ENCODE results near the gene HES7.

The HES7 gene

DNA sequence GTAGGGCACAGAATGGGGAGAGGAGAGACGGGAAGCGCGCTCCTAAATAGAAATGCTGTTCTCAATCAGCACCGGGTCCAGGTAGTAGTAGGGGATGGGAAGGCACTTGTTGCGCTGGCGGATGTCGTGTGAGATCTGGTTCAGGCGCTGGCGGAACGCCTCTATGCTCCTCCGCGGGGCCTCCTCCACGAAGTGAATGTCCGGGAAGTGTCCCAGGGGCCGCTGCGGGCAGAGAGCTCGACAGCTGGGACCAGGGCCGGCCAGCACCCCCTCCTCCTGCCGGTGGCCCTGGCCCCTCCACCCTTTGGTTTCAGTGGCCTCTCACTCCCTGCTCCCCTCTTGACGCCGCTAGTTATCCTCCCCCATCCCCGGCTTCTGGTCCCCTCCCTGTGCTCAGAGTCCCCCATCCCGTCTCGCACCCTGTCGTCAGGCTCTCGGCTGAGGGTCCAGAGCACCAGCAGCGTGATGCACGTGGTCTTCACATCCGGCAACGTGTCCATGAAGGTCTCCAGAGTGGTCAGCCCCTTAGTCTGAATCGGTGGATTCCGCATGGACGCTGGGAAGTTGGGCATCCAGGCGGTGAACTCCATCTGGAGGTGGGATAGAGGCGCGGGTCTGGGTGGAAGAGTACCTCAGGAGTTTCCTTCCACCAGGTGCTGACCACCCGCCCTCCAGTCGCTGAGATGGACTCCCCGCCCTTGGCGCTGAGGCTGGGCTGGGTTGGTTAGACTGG lies 51.0 kb downstream of the HES7 start:
- DNase-seq (ENCODE audit: low spot score): peak; percentile 18

- no peak for DNase-seq (ENCODE audit: low spot score)
Measured at GRCh38 chr17:8072341-8072728, 51.6 kb downstream of the HES7 start.

GRCh38 chr17:8071496-8071895 lies 52.4 kb downstream of the HES7 start:
- DNase-seq (ENCODE audit: low spot score): no peak
